Endometrium (tissue), 2 donors: ENCODE measurements around the gene MT1F.
"Not testable (repeated sequence)": the region's sequence is repeated elsewhere in the genome, so short reads cannot be mapped to it uniquely, and the experiment has no call there.

ENCODE experiments used
- FAIRE-seq: peaks from 2 replicates; lab custom pipeline; 2012; peaks lifted over from hg19 to GRCh38; lab: Jason Lieb, UNC
- donor health status: control.
- donor health status: control.

MT1F gene

GRCh38 chr16:56657555-56658326 lies at the start of gene MT1F:
Gene MT1F, plus strand, starts transcription at chr16:56657959. Its CDS starts 100 bp downstream, at chr16:56658059.
- FAIRE-seq = no peak

DNA sequence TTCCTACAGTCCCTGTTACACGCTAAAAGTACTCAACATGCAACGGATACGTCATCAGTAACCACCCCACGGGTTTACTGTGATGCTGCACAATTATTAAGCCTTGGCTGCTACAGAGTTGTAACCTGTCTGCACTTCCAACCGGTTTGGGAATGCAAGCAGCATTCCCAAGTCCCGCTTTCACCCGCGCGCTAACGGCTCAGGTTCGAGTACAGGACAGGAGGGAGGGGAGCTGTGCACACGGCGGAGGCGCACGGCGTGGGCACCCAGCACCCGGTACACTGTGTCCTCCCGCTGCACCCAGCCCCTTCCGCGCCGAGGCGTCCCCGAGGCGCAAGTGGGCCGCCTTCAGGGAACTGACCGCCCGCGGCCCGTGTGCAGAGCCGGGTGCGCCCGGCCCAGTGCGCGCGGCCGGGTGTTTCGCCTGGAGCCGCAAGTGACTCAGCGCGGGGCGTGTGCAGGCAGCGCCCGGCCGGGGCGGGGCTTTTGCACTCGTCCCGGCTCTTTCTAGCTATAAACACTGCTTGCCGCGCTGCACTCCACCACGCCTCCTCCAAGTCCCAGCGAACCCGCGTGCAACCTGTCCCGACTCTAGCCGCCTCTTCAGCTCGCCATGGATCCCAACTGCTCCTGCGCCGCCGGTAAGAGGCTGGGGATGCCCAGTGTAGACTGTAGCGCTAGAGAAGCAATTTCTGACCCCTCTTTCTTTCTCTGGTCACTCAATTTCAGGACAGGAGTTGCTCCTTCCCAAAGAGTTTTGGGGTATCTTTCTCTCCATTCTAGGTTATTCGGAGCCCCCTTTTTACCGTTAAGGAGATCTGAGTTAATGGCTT lies 49.5 kb upstream of the MT1F start, which contains the start of gene MT2A:
TSS of gene MT2A (plus strand) at position 542 of the 833 bp plus-strand sequence. CDS start at position 614, 72 bp downstream.
- FAIRE-seq = no peak

GRCh38 chr16:56608876-56609462 lies 48.8 kb upstream of the MT1F start:
- FAIRE-seq = no peak

DNA sequence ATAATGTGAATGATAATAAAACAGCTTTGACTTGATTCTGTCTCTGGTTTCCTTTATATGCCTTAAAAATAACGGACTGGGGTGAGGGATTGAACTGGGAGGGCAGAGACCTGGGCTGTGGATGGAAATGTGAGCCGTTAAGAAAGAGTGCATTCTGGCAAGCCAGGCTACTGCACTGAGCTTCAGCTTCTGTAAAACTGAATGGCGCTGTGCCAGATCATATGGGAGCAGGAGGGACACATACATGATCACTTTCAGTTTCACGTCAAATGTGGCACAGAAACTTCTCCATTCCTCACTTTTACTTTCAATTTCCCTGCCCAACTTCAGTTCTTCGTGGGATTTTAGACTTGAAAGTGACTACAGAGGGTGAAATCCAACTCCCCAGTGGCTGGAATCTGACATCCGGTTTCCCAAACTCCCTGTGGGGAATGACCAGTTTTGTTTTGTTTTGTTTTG lies 48.3 kb upstream of the MT1F start:
- FAIRE-seq = no peak

DNA sequence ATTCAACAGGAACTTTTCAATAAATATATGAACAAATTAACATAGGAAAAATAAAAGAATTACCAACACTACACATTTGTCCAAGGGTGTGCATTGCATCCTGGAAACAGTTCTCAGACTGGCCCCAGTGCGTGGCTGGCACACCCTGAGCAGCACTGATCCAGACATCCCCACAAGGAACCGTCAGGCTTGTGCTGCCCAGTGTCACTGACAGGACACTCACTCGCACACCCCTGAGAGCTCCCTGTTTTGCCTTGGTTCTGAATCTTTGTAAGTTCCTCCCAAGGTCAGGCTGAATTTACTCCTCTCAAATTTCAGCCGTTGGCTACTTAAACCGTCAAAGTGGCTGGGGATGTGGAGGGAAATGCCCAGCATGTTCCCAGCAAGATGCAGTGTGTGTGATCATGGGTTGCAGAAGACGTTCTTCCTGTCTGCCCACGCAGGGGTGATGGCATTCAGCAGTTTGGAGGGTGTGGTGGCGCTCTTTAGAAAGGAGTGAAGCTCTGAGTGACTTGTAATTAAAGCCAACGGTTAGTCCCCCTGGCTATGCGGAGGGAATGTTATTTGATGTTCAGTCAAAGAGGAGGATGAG lies 47.6 kb upstream of the MT1F start:
- FAIRE-seq = no peak

GRCh38 chr16:56610609-56611111 lies 47.1 kb upstream of the MT1F start:
- no peak for FAIRE-seq

DNA sequence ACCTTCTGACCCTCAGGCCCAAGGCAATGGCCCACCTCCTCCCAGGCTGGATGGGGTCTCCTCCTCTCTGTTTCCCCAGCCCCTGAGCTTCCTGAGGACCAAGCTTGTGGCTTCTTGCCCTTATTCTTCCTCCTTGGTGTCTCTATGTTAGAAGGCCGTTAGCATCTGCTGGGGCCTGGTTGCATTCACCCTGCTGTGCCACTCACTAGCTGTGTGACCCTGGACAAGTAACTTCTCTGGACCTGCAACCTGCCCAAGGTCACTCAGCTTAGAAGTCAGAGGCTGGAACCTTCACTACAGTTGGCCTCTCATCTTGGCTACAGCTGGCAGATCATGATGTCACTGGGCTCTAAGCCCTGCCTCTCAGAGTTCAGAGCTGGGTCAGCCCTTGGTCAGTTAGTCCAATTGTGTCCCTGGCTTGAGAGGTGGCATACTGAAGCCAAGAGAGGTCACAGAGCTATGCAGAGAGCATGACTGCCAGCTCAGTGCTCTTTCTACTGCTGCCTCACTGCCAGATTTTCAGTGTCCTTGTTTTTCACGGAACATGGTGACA lies 46.4 kb upstream of the MT1F start:
- FAIRE-seq = no peak

DNA sequence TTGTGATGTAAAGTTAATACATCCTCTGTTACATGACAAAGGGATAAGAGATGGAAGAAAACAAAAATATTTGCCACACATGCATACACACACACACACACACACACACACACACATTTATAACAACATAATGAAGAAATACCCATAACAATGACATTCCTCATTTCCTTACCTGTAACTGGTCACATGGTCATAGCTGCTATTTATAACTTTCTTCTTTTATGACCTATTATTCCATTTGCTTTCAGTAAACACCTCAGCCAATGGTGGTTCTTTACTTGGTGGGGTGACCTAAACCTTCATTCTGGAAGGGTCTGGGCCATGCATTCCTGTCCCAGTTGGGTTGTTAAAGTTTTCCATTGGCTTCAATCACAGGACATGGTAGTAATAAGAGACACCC lies 44.1 kb upstream of the MT1F start:
- no peak for FAIRE-seq

DNA sequence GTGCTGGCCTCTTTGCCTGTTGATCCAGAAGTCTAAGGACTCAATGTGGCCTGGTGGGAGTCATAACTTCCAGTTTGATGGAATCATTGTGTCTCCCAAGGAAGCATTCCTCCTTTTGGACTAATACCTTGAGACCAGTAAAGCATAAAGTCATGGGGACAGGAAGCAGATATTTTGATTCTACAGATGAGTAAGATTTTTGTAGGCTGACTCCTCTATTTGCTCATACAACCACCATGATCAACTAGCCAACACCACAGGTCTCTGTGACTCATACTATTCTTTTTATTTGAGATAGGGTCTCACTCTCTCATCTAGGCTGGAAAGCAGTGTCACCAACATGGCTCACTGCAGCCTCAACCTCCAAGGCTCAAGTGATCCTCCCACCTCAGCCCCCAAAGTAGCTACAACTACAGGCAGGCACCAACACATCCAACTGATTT lies 43.2 kb upstream of the MT1F start:
- no peak for FAIRE-seq

DNA sequence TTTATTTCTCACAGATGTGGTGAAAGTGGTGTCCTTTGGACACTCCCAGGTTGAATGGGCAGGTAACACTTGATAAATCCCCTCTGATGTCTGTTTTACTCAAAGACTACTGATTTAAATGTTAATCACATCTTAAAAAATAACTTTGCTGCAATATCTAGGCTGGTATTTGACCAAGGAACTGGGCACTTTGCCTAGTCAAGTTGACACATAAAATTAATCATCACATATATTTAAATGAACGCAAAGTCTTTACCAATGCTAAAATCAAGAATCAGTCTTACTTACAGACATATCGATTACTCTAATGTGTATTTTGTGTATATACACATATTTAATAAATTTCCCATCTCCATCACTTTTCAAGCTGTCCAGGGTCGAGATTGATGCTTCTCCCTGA lies 42.4 kb upstream of the MT1F start:
- FAIRE-seq = no peak

- FAIRE-seq = no peak
These were observed 41.0 kb upstream of the MT1F start for GRCh38 chr16:56616608-56617211.

- FAIRE-seq = no peak
These were observed 40.3 kb upstream of the MT1F start for GRCh38 chr16:56617212-56618085.

DNA sequence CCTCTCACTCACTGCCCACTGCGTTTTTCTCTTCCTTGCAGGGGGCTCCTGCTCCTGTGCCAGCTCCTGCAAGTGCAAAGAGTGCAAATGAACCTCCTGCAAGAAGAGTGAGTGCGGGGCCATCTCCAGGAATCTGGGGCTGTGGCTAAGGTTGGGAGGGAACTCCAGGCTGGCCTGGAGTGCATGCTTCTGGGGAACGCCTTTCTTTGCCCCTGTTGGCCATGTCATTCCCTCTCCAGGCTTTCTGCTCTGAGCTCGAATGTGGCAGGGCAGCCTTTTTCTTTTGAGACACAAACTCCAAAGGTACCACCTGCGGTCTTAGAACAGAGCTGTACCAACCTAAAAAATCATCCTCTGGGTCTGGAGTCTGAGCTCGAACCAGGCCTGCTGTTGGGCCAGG lies 39.6 kb upstream of the MT1F start:
- no peak for FAIRE-seq

GRCh38 chr16:56620339-56620897 lies 37.3 kb upstream of the MT1F start:
- FAIRE-seq = no peak

GRCh38 chr16:56621665-56622445 lies 35.9 kb upstream of the MT1F start:
- FAIRE-seq = not testable (repeated sequence)

DNA sequence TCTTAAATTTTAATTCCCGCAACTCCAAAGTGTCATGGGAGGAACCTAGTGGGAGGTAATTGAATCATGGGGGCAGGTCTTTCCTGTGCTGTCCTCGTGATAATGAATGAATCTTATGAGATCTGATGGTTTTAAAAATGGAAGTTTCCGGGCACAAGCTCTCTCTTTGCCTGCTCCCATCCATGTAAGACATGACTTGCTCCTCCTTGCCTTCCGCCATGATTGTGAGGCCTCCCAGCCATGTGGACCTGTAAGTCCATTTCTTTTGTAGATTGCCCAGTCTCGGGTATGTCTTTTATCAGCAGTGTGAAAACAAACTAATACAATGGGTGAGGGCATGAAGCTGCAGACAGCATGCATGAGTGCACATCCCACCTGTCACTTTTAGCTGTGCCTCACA lies 34.6 kb upstream of the MT1F start:
- not testable (repeated sequence) for FAIRE-seq

GRCh38 chr16:56623637-56624036 lies 34.1 kb upstream of the MT1F start:
- no peak for FAIRE-seq

GRCh38 chr16:56625140-56625942 lies 32.4 kb upstream of the MT1F start, which contains the start of gene MT1E:
Gene MT1E, plus strand, starts transcription at chr16:56625781. Its CDS starts 71 bp downstream, at chr16:56625852.
- FAIRE-seq = no peak
